Gastroesophageal sphincter (tissue), 4 donors: ENCODE data around the gene RNF128. TPM values are rescaled to one million over a fixed set of nuclear protein-coding genes. Genes with fewer than 3 reads are reported as not detected.

Experiments used
- ATAC-seq: fragments of 150-250 bp; one replicate; pipeline ENCODE4 v1.9.1; 2016; ENCODE audit warnings: mild to moderate bottlenecking, moderate library complexity
- H3K27ac ChIP-seq, 4 donors: fragments of 200-600 bp; sonication (generic) in 3 of 4; 1 replicate in 3 of 4; 2 replicates in 1 of 4; pipeline ENCODE4 v1.5.1; 2016 to 2019
- H3K27me3 ChIP-seq: fragments of 200-600 bp; sonication (generic); one replicate; pipeline ENCODE4 v1.5.1; 2019
- H3K36me3 ChIP-seq, 2 donors: fragments of 200-600 bp; sonication (generic); one replicate each; pipeline ENCODE4 v1.5.1; 2019; ENCODE audit warnings: control low read depth in 1 of 2
- H3K4me1 ChIP-seq, 3 donors: fragments of 200-600 bp; sonication (generic); 1 replicate in 2 of 3; 2 replicates in 1 of 3; pipeline ENCODE4 v1.5.1; 2016 to 2019; ENCODE audit warnings: control low read depth in 2 of 3
- H3K4me3 ChIP-seq, 2 donors: fragments of 200-600 bp; sonication (generic); one replicate each; pipeline ENCODE4 v1.5.1; 2019; ENCODE audit warnings: mild to moderate bottlenecking in 1 of 2, moderate library complexity in 1 of 2
- H3K9me3 ChIP-seq, 3 donors: fragments of 200-600 bp; sonication (generic); one replicate each; pipeline ENCODE4 v1.5.1; 2017 to 2019; ENCODE audit warnings: control low read depth in 2 of 3
- CTCF ChIP-seq, 4 experiments: fragments of 200-600 bp in 2 of 4; fragments of 450-650 bp in 2 of 4; sonication (generic) in 1 of 4; IDR thresholded peaks; one replicate each; pipeline ENCODE4 v1.5.1; 2017 to 2019; ENCODE audit warnings: antibody characterized with exemption in 4 of 4, mild to moderate bottlenecking in 2 of 4, moderate library complexity in 2 of 4
- EP300 ChIP-seq: sonication (generic); formaldehyde crosslinking; IDR thresholded peaks from one replicate; pipeline ENCODE4 v1.6.1; 2017; ENCODE audit warnings: antibody characterized with exemption, mild to moderate bottlenecking
- POLR2A ChIP-seq, 2 donors: fragments of 450-650 bp; IDR thresholded peaks; one replicate each; pipeline ENCODE4 v1.6.1; 2017; ENCODE audit warnings: antibody characterized with exemption in 2 of 2, mild to moderate bottlenecking in 2 of 2, moderate library complexity in 1 of 2
- POLR2AphosphoS5 ChIP-seq: sonication (generic); formaldehyde crosslinking; IDR thresholded peaks from one replicate; pipeline ENCODE4 v1.6.1; 2017; ENCODE audit warnings: antibody characterized with exemption
- WGBS, 2 donors: methylation state at CpG; one replicate each; pipeline ENCODE4 v1.1.5; 2018; ENCODE audit warnings: low coverage in 1 of 2; 5-methylcytosine and 5-hydroxymethylcytosine counted together
- total RNA-seq, 4 donors: library from RNA; depleted of rRNA; stranded (reverse); fragments of >200 nt; gene quantifications; one replicate each; pipeline ENCODE4 v1.1.0, GENCODE V29; 2016

RNF128 gene
- total RNA-seq, 4 donors from 2014 or later: 0.27 to 0.72 TPM; not detected in 2

GRCh38 chrX:106725931-106726330, 570 bp upstream of the RNF128 start:
- Histone ChIP-seq H3K27ac (no peak overlapping the region), H3K4me1 (peaks cover 0 to 12% (median 0%) of the 10 kb centered on the region in 3 donors), H3K27me3 (peaks cover 13% of the 10 kb centered on the region), H3K36me3 (no peaks in the 10 kb centered on the region), H3K9me3 (no peaks in the 10 kb centered on the region), H3K4me3 (peak overlapping the region; percentile 19 to 49)
- WGBS, 2 donors: 29% methylated on average over 8 of the region's 8 CpGs; no CpG with 5 or more reads in 1 of the 2 donors
- TF ChIP-seq EP300: no peak
- TF ChIP-seq CTCF (IDR thresholded peaks at IDR 0.05): no peak
- TF ChIP-seq POLR2AphosphoS5: no peak
- TF ChIP-seq POLR2A (IDR thresholded peaks at IDR 0.05): no peak
- no peak for ATAC-seq

- H3K4me3 ChIP-seq: no peak overlapping the region
- 89% methylated on average over 2 of the region's 2 CpGs; no CpG with 5 or more reads in 1 of the 2 donors for WGBS, 2 donors
- ATAC-seq: no peak
- no peak overlapping the region for H3K27ac ChIP-seq
- peaks cover 13% of the 10 kb centered on the region for H3K27me3 ChIP-seq
- peaks cover 0 to 12% (median 0%) of the 10 kb centered on the region in 3 donors for H3K4me1 ChIP-seq
- H3K36me3 ChIP-seq: no peaks in the 10 kb centered on the region
- no peaks in the 10 kb centered on the region for H3K9me3 ChIP-seq
- TF ChIP-seq POLR2A (IDR thresholded peaks at IDR 0.05) (no peak), EP300 (no peak), CTCF (IDR thresholded peaks at IDR 0.05) (no peak), POLR2AphosphoS5 (no peak)
Measured at GRCh38 chrX:106728337-106728736, 1.8 kb downstream of the RNF128 start.

GRCh38 chrX:106730401-106730800, 3.9 kb downstream of the RNF128 start:
- WGBS, 2 donors: 75 to 76% methylated on average over 4 of the region's 4 CpGs
- Histone ChIP-seq H3K27ac (no peak overlapping the region), H3K9me3 (no peaks in the 10 kb centered on the region), H3K4me3 (no peak overlapping the region), H3K4me1 (peaks cover 0 to 12% (median 0%) of the 10 kb centered on the region in 3 donors), H3K36me3 (no peaks in the 10 kb centered on the region), H3K27me3 (peaks cover 13% of the 10 kb centered on the region)
- TF ChIP-seq POLR2AphosphoS5: no peak
- no peak for TF ChIP-seq CTCF (IDR thresholded peaks at IDR 0.05)
- no peak for TF ChIP-seq EP300
- no peak for TF ChIP-seq POLR2A (IDR thresholded peaks at IDR 0.05)
- no peak for ATAC-seq

- Histone ChIP-seq H3K9me3 (no peaks in the 10 kb centered on the region), H3K4me1 (peaks cover 0 to 5% (median 0%) of the 10 kb centered on the region in 3 donors), H3K27ac (no peak overlapping the region), H3K36me3 (no peaks in the 10 kb centered on the region), H3K4me3 (no peak overlapping the region), H3K27me3 (peaks cover 5% of the 10 kb centered on the region)
- ATAC-seq: no peak
- TF ChIP-seq CTCF (IDR thresholded peaks at IDR 0.05): no peak
- TF ChIP-seq POLR2A (IDR thresholded peaks at IDR 0.05): no peak
- no peak for TF ChIP-seq EP300
- TF ChIP-seq POLR2AphosphoS5: no peak
Measured at GRCh38 chrX:106731590-106731989, 5.1 kb downstream of the RNF128 start.

GRCh38 chrX:106734827-106735226, 8.3 kb downstream of the RNF128 start:
- H3K4me3 ChIP-seq: no peak overlapping the region
- ATAC-seq: no peak
- H3K36me3 ChIP-seq: no peaks in the 10 kb centered on the region
- 65 to 81% methylated on average over 2 to 3 of the region's 3 CpGs for WGBS, 2 donors
- no peaks in the 10 kb centered on the region for H3K9me3 ChIP-seq
- TF ChIP-seq CTCF (IDR thresholded peaks at IDR 0.05): no peak
- no peak for TF ChIP-seq POLR2A (IDR thresholded peaks at IDR 0.05)
- no peak for TF ChIP-seq EP300
- TF ChIP-seq POLR2AphosphoS5: no peak
- H3K4me1 ChIP-seq: no peaks in the 10 kb centered on the region
- H3K27me3 ChIP-seq: no peaks in the 10 kb centered on the region
- H3K27ac ChIP-seq: no peak overlapping the region
